MM.1S (cell line): ENCODE data around the gene POLR3E.

Source experiments
- DNase-seq: peaks from one replicate; pipeline ENCODE4 v3.0.0-alpha.2; 2015
- H2AFZ ChIP-seq: fragments of 300-600 bp; sonication (generic); 2 replicates; pipeline ENCODE4 v1.6.0; 2016; ENCODE audit warnings: antibody characterized with exemption, low read length
- H3F3A ChIP-seq: fragments of 300-600 bp; sonication (generic); 2 replicates; pipeline ENCODE4 v1.6.1; 2016; ENCODE audit warnings: mild to moderate bottlenecking, antibody characterized with exemption, low read length, moderate library complexity, mixed read lengths; ENCODE audit not compliant: insufficient read depth
- H3K27ac ChIP-seq: fragments of 300-600 bp; sonication (generic); 2 replicates; pipeline ENCODE4 v1.5.1; 2016; ENCODE audit warnings: mild to moderate bottlenecking, low read length
- H3K27me3 ChIP-seq: fragments of 300-600 bp; sonication (generic); replicated peaks from 2 replicates; pipeline ENCODE4 v1.6.0; 2016; ENCODE audit warnings: low read length; ENCODE audit not compliant: insufficient read depth
- H3K36me3 ChIP-seq: fragments of 300-600 bp; sonication (generic); replicated peaks from 2 replicates; pipeline ENCODE4 v1.6.1; 2016; ENCODE audit warnings: mild to moderate bottlenecking, low read length, mixed read lengths; ENCODE audit not compliant: insufficient read depth
- H3K4me1 ChIP-seq: fragments of 300-600 bp; sonication (generic); 2 replicates; pipeline ENCODE4 v1.6.1; 2016; ENCODE audit warnings: low read length, mixed read lengths
- H3K4me2 ChIP-seq: fragments of 300-600 bp; sonication (generic); 2 replicates; pipeline ENCODE4 v1.6.0; 2016; ENCODE audit warnings: low read depth, low read length
- H3K4me3 ChIP-seq: fragments of 300-600 bp; sonication (generic); 2 replicates; pipeline ENCODE4 v1.5.1; 2016; ENCODE audit warnings: low read length, mixed read lengths
- H3K79me2 ChIP-seq: fragments of 300-600 bp; sonication (generic); 2 replicates; pipeline ENCODE4 v1.6.1; 2016; ENCODE audit warnings: mixed run types, low read length, mixed read lengths
- H3K9ac ChIP-seq: fragments of 300-600 bp; sonication (generic); 2 replicates; pipeline ENCODE4 v1.6.1; 2016; ENCODE audit warnings: low read length, mixed read lengths
- H3K9me2 ChIP-seq: fragments of 300-600 bp; sonication (generic); replicated peaks from 2 replicates; pipeline ENCODE4 v1.6.1; 2016; ENCODE audit warnings: mild to moderate bottlenecking, low read length, mixed read lengths; ENCODE audit not compliant: insufficient read depth
- H3K9me3 ChIP-seq: fragments of 300-600 bp; sonication (generic); replicated peaks from 2 replicates; pipeline ENCODE4 v1.6.1; 2016; ENCODE audit warnings: mild to moderate bottlenecking, low read length, mixed read lengths; ENCODE audit not compliant: insufficient read depth
- H4K20me1 ChIP-seq: fragments of 300-600 bp; sonication (generic); 2 replicates; pipeline ENCODE4 v1.6.1; 2016; ENCODE audit warnings: mild to moderate bottlenecking, low read length, moderate library complexity, mixed read lengths; ENCODE audit not compliant: insufficient read depth
- EZH2 ChIP-seq: fragments of 300-600 bp; sonication (generic); optimal IDR thresholded peaks from 2 replicates; pipeline ENCODE3; 2017; ENCODE audit warnings: low read depth, mild to moderate bottlenecking, antibody characterized with exemption, low read length, mixed read lengths
- EZH2phosphoT487 ChIP-seq: fragments of 300-600 bp; sonication (generic); IDR thresholded peaks from 2 replicates; pipeline ENCODE4 v1.6.1; 2018; ENCODE audit warnings: antibody characterized with exemption, low read length
- TF ChIP-seq, protein P1 (sequence below): fragments of 300-600 bp; sonication (generic); IDR thresholded peaks from 2 replicates; pipeline ENCODE4 v1.5.1; 2016; ENCODE audit warnings: antibody characterized with exemption, low read length, mixed read lengths

The POLR3E gene

DNA sequence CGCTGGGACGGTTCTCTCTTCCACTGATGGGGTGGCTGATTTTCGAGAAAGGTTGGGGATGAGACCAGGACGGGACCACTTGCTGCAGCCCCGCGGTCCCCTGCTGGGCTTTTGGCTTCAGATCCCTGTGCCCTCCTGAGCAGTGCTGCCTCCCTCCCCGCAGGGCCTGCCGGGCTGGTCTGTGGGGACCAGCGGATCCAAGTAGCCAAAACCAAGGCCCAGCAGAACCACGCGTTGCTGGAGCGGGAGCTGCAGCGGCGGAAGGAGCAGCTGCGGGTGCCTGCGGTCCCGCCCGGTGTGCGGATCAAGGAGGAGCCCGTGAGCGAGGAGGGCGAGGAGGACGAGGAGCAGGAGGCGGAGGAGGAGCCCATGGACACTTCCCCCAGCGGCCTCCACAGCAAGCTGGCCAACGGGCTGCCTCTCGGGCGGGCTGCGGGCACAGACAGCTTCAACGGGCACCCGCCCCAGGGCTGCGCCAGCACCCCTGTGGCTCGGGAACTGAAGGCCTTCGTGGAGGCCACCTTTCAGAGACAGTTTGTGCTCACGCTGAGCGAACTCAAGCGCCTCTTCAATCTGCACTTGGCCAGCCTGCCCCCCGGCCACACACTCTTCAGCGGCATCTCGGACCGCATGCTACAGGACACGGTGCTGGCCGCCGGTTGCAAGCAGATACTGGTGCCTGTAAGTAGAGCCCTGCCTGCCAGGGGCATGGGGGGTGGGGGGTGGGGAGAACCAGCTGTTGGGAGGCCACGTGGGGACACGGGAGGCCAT, 28.6 kb downstream of the POLR3E start:
- Histone ChIP-seq H3K27me3 (no peaks in the 10 kb centered on the region), H4K20me1 (no peaks in the 10 kb centered on the region), H2AFZ (no peak overlapping the region), H3K9ac (no peak overlapping the region), H3K4me3 (no peak overlapping the region), H3K79me2 (peaks cover 16% of the 10 kb centered on the region), H3K36me3 (no peaks in the 10 kb centered on the region; the same call in 1 of the 2 replicates), H3K27ac (no peak overlapping the region), H3F3A (no peaks in the 10 kb centered on the region), H3K4me2 (no peak overlapping the region), H3K4me1 (no peaks in the 10 kb centered on the region), H3K9me2 (no peaks in the 10 kb centered on the region), H3K9me3 (no peaks in the 10 kb centered on the region)
- no peak for DNase-seq
- TF ChIP-seq, protein P1, sequence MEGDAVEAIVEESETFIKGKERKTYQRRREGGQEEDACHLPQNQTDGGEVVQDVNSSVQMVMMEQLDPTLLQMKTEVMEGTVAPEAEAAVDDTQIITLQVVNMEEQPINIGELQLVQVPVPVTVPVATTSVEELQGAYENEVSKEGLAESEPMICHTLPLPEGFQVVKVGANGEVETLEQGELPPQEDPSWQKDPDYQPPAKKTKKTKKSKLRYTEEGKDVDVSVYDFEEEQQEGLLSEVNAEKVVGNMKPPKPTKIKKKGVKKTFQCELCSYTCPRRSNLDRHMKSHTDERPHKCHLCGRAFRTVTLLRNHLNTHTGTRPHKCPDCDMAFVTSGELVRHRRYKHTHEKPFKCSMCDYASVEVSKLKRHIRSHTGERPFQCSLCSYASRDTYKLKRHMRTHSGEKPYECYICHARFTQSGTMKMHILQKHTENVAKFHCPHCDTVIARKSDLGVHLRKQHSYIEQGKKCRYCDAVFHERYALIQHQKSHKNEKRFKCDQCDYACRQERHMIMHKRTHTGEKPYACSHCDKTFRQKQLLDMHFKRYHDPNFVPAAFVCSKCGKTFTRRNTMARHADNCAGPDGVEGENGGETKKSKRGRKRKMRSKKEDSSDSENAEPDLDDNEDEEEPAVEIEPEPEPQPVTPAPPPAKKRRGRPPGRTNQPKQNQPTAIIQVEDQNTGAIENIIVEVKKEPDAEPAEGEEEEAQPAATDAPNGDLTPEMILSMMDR: no peak
- no peak for TF ChIP-seq EZH2phosphoT487
- TF ChIP-seq EZH2: no peak

DNA sequence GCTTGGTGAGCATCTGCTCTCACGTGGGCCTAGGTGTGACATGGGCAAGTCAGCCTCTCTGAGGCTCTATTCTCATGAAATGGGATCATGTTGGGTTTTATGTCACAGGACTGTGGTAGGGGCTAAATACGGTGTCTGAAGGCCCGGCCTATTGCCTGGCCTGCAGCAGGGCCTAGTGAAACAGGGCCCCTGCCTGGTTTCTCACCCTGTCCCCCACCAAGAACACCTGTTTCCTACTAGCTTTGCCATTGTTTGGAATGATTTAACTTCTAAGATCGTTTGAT, 29.1 kb downstream of the POLR3E start:
- H4K20me1 ChIP-seq: no peaks in the 10 kb centered on the region
- H2AFZ ChIP-seq: no peak overlapping the region
- H3K4me1 ChIP-seq: no peaks in the 10 kb centered on the region
- H3F3A ChIP-seq: no peaks in the 10 kb centered on the region
- no peaks in the 10 kb centered on the region for H3K27me3 ChIP-seq
- peaks cover 11% of the 10 kb centered on the region for H3K79me2 ChIP-seq
- no peak overlapping the region for H3K9ac ChIP-seq
- H3K4me3 ChIP-seq: no peak overlapping the region
- TF ChIP-seq, protein P1: no peak
- TF ChIP-seq EZH2 (no peak), EZH2phosphoT487 (no peak)
- H3K4me2 ChIP-seq: no peak overlapping the region
- H3K9me2 ChIP-seq: no peaks in the 10 kb centered on the region
- no peaks in the 10 kb centered on the region; the same call in 1 of the 2 replicates for H3K36me3 ChIP-seq
- DNase-seq: no peak
- H3K9me3 ChIP-seq: no peaks in the 10 kb centered on the region
- no peak overlapping the region for H3K27ac ChIP-seq

DNA sequence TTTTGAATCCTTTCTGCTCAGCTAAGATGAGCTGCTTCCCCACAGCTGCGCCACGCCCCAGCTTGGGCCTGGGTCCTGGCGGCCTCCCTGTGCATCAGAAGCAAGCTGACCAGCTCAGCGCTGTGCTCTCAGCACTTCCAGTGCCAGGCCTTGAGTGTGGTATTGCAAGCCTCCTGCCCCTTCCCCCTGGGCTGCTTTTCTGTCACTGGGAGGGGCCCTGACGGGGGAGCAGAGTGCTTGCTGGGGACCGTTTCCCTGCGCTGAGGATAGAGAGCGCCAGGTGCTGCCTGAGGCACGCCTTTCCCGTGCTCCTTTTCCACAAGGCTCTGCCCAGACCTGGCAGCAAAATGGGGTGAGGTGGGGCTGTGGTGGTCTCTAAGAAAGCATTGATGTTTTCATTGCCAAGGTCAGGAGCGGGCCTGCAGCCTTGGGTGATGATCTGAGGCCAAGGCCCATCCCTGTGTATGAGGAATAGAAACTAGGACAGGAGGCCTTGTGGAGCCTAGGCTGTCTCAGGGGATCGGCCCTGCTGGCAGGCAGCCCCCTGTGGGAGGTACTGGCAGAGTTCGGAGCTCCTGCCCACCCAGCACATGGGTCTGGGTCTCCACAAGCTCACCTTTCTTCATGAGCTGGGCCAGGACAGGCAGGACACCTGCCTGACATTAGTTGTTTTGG, 29.7 kb downstream of the POLR3E start:
- H3K4me3 ChIP-seq: no peak overlapping the region
- H3K27me3 ChIP-seq: no peaks in the 10 kb centered on the region
- no peak overlapping the region for H3K27ac ChIP-seq
- H2AFZ ChIP-seq: no peak overlapping the region
- H4K20me1 ChIP-seq: no peaks in the 10 kb centered on the region
- no peak overlapping the region for H3K9ac ChIP-seq
- no peaks in the 10 kb centered on the region; the same call in 1 of the 2 replicates for H3K36me3 ChIP-seq
- H3K9me3 ChIP-seq: no peaks in the 10 kb centered on the region
- peaks cover 5% of the 10 kb centered on the region for H3K79me2 ChIP-seq
- no peak for DNase-seq
- no peak for TF ChIP-seq EZH2phosphoT487
- TF ChIP-seq, protein P1: no peak
- no peak for TF ChIP-seq EZH2
- no peaks in the 10 kb centered on the region for H3K4me1 ChIP-seq
- no peaks in the 10 kb centered on the region for H3F3A ChIP-seq
- no peaks in the 10 kb centered on the region for H3K9me2 ChIP-seq
- H3K4me2 ChIP-seq: no peak overlapping the region
